Upper lobe of left lung (tissue), 4 donors: ENCODE measurements around the gene RPRD1B.

Source experiments
- EP300 ChIP-seq, 4 donors: sonication (generic); formaldehyde crosslinking; IDR thresholded peaks; one replicate each; pipeline ENCODE4 v1.5.1; 2017; ENCODE audit warnings: antibody characterized with exemption in 4 of 4, control low read depth in 2 of 4
- POLR2A ChIP-seq, 4 donors: fragments of 450-650 bp; IDR thresholded peaks; one replicate each; pipeline ENCODE4 v1.5.1; 2016 to 2017; ENCODE audit warnings: antibody characterized with exemption in 4 of 4, mild to moderate bottlenecking in 2 of 4
- POLR2AphosphoS5 ChIP-seq, 2 donors: sonication (generic); formaldehyde crosslinking; IDR thresholded peaks; one replicate each; pipeline ENCODE4 v1.5.1; 2017; ENCODE audit warnings: antibody characterized with exemption in 2 of 2
- TF ChIP-seq, protein P1 (sequence below), 6 experiments: fragments of 450-650 bp in 4 of 6; fragments of 200-600 bp in 2 of 6; sonication (generic) in 2 of 6; IDR thresholded peaks; one replicate each; pipeline ENCODE4 v1.5.1; 2016 to 2019; ENCODE audit warnings: antibody characterized with exemption in 6 of 6

DNA sequence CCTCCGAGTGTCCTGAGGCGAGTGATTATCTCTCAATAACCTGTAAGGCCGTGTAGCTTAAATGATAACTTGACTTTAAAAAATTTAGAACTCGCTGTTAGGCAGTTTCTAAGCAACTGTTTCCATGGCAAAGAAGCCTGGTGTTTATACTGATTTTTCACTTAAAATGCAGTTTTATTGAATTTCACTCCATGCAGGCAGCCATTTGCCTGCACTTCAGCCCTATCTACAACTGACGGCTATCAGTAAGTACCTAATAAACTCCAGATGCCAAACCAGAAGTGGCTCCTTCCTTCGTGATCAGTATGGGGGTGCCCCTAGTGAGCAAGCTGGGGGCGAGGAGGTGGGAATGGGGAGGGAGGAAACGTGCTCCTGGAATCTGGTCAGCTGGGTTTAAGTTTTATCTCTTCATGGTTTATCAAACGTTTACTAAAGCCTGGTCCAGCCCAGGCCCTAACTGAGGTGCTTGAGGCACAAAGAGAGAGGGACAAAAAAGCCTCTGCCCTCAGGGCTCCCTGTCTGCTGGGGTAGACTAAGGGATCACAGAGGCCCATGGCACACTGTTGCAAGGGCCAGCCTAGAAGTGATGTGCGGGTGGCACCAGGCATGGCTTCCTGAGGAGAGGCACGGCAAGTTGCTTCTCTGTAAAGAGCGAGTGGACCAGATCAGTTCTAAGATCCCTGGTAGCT is 45.8 kb upstream of the RPRD1B start:
- TF ChIP-seq POLR2AphosphoS5 (IDR thresholded peaks at IDR 0.05) (no peak), POLR2A (IDR thresholded peaks at IDR 0.05) (no peak), EP300 (IDR thresholded peaks at IDR 0.05) (no peak)
- TF ChIP-seq, protein P1, sequence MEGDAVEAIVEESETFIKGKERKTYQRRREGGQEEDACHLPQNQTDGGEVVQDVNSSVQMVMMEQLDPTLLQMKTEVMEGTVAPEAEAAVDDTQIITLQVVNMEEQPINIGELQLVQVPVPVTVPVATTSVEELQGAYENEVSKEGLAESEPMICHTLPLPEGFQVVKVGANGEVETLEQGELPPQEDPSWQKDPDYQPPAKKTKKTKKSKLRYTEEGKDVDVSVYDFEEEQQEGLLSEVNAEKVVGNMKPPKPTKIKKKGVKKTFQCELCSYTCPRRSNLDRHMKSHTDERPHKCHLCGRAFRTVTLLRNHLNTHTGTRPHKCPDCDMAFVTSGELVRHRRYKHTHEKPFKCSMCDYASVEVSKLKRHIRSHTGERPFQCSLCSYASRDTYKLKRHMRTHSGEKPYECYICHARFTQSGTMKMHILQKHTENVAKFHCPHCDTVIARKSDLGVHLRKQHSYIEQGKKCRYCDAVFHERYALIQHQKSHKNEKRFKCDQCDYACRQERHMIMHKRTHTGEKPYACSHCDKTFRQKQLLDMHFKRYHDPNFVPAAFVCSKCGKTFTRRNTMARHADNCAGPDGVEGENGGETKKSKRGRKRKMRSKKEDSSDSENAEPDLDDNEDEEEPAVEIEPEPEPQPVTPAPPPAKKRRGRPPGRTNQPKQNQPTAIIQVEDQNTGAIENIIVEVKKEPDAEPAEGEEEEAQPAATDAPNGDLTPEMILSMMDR (IDR thresholded peaks at IDR 0.05), result no peak
